ENCODE measurements around the gene L3MBTL4.
"Not testable (repeated sequence)": the region's sequence is repeated elsewhere in the genome, so short reads cannot be mapped to it uniquely, and the experiment has no call there.

L3MBTL4 gene

GRCh38 chr18:6294148-6294784 lies 120.4 kb downstream of the L3MBTL4 start:
- DNase-seq = no peak

DNA sequence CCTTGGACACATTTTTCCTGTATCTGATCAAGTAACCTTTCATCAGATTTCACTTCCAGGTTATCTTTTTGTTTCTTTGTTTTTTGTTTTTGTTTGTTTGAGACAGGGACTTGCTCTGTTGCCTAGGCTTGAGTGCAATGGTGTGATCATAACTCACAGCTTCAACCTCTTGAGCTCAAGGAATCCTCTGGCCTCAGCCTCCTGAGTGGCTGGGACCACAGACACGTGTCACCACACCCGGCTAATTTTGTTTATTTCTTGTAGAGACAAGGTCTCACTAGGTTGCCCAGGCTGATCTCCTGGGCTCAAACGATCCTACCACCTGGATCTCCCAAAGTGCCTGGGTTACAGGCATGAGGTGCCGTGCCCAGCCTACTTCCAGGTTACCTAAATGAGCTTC lies 124.9 kb downstream of the L3MBTL4 start:
- DNase-seq = no peak

GRCh38 chr18:6286585-6286984 lies 128.1 kb downstream of the L3MBTL4 start:
- no peak for DNase-seq

DNA sequence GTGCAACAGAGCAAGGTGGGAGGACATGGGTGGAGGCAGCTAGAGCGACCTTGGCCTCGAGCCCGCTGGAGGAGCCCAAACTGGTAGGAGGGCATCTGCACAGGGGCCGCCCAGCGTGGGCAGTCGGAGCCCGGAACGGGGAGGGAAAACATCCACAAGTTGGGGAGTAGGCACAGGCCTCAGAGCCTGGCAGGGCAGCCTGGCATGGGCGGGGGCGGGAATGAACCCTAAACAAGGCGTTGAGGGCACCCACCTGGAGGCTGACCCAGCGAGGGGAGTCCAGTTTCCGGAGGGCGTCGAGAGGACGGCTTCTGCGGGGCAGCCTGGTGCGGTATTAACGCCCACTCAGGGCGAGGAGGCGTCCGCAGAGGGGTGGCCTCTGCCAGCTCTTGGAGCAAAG lies 129.9 kb downstream of the L3MBTL4 start:
- no peak for DNase-seq

DNA sequence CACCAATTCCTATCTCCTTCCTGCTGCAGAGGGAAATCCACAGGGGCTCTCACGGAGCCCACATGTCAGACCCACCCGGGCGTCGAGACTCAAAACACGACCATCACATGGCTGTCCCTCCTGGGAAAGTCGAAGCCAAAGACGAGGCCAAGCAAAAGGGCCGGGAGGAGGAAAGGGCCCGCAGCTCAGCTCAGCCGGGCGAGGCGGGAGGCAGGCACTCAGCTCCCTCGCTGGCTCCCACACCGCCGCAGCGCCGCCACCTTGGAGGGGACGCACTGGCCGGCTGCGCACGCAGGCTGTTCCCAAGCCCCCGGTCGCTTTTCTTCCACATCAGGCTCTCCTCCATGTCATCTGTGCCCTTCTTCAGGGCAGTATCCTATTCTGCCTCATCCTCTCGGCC lies 130.4 kb downstream of the L3MBTL4 start:
- DNase-seq = no peak

DNA sequence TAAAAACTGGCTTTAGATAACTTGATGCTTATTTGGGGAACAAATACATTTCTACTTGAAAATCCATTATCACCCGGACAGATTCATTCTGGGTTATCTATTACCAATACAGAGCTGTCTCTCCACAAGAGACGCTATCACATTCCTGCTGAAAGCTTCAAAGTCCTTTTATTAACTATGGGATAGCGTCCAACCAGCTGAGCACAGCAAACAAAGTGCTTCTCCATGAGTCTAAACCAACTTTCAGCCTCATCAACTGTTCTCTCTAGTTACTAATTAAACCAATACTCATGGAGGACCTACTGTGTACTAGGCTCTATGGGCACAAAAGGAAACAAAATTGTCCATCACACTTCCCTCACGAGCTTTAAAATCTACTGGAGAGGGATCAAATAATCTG lies 132.8 kb downstream of the L3MBTL4 start:
- no peak for DNase-seq

DNA sequence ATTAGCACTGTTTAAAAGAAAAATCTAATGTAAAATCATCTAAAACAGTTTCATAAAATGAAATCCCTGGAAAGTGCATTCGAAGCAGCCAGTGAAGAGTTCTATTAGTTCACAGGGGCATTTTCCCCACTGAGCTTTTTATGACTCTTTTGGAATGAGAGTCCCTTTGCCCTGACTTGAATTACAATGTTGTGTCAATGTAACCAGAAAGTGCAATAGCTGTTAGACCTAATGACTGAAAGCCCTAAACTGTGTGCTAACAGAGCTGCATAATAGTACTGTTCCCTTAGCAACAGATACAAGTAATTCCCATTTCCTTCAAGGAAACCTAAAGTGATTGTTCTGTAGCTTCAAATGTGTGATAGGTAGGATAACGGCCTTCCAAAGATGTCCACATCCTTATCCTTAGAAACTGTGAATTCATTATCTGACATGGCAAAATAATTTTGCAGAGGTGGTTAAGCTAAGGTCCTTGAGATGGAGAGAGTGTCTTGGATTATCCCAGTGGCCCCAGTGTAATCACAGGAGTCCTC lies 134.4 kb downstream of the L3MBTL4 start:
- no peak for DNase-seq

DNA sequence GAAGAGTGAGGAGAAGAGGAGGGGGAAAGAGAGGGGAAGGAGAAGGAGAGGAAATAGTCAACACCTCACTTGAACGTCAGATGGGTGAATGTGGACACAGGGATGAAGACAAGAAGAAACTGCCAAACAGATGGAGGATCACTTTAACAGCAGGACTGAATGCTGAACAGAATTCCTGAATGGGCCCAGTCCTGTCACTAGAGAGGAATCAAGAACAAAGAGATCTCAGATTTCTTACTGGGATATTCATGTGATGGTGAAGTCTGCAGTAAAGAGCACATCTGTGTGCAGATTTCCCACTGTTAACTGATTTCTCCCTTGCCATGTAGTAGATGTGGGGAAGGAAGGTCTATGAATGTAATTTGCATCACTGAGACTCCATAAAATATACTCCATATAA lies 135.4 kb downstream of the L3MBTL4 start:
- DNase-seq = no peak

- DNase-seq = no peak
Measured at GRCh38 chr18:6273423-6273822, 141.3 kb downstream of the L3MBTL4 start.

DNA sequence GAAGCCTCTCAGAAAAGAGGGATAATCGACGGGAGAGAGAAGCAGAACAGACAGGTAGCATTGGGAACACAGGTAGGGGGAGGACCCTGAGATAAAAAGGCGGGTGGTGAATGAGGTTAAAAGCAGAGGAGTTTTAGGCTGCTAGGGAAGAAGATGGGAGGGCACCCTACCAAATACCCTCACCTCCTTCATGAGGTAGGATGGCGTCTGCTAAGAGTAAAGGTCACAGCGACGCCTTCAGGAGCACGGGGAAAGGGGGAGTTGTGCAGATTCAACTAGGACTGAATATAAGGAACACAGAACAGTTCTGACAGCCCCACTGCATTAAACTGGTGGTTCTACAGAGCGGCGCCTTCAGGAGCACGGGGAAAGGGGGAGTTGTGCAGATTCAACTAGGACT lies 142.6 kb downstream of the L3MBTL4 start:
- not testable (repeated sequence) for DNase-seq

GRCh38 chr18:6271585-6271984 lies 143.1 kb downstream of the L3MBTL4 start:
- no peak for DNase-seq

GRCh38 chr18:6270771-6271216 lies 143.9 kb downstream of the L3MBTL4 start:
- no peak for DNase-seq

DNA sequence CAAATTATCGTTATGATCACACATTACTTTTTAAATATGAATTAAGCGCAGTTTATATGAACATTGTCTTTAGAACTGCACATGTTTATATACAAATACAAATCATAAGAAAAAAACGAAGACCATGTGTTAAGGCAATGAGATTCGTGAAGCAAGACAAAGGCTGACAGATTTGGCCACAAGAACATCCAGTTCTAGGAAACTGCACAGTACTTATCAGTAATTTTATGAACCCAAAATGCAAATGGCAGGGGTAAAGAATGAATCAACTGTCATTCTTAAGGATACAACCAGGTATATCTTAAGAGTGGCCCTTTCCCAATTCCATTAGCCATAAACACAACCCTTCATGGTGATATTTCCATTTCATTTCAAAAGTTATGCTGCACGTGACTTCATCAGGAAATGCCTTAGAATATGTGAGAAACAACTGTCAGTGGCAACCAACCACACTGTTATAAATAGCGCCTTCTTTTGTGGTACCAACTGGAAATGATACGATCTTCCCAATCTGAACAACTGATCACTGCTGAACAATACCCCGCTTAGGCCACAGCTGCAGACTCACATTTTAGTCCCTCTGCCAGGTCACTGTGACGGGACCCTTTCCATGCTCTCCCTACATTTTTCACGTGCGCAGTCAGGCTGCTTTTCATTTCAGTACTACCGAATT lies 144.9 kb downstream of the L3MBTL4 start:
- no peak for DNase-seq

- DNase-seq = no peak
Measured at GRCh38 chr18:6266212-6266611, 148.5 kb downstream of the L3MBTL4 start.

GRCh38 chr18:6261938-6262337 lies 152.8 kb downstream of the L3MBTL4 start:
- DNase-seq = no peak

- not testable (repeated sequence) for DNase-seq
Measured at GRCh38 chr18:6259324-6259723, 155.4 kb downstream of the L3MBTL4 start.

DNA sequence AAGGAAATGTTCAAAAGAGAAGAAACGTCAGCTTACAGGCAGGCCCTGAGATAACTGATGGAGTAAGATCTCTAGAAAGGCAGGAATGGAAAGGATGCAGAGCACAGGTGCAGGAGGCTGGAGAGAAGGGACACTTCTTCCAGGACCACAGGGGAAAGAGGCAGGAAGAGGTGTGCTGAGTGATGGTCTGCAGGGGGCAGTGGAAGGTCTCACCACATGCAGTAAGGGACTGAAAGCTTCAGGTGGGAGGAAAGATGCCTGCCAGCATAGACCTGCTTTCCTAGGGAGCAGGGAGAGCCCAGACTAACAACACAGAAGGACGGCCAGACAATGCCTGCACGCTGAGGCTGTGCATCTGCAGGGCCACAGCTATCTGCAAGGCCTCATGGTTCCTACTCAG lies 156.8 kb downstream of the L3MBTL4 start:
- DNase-seq = no peak

DNA sequence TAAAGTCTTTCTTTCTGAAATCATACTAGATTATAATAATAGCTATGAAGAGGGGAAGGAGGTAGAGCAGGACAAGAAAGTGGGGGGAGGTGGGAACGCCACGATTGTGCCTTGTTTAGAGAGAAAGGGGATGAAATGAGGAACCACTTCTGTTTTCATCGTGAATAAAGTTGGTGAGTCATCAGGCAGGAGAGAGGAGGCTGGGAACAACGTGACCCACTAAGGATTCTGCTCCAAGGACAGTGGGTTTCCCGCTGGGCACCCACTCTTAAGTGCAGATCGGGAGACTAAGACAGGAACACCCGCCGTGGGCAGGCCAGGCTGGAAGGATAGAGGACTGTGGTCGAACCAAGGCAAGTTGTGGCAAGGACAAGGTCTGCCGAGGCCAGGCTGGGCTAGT lies 158.2 kb downstream of the L3MBTL4 start:
- no peak for DNase-seq

- DNase-seq = no peak
Measured at GRCh38 chr18:6255886-6256285, 158.8 kb downstream of the L3MBTL4 start.

DNA sequence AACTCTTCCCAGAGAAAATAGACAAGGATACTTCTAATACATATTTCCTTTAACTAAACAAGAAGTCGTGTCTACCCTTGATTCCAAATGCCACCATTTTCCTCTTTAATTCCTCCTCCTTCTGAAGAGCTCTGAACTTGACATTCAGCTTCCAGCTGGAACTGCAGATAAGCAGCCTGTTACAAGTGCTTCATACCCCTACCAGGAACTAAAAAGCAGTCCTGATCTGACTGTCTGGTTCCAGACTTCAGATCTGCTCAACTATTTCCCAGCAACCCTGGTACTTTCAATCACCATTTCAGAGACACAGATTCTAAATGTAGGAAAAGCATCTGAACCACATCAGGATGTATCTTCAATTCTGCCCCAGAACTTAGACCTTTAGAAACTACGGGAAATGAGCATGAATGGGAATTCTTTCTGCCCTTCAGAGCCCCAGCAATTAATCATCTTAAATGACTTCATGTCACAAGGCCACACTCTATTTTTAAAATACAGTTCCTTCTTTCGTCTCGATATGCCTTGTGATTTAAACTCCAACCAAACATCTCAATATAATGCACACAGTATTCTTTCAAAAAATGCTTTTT lies 159.5 kb downstream of the L3MBTL4 start:
- no peak for DNase-seq

- no peak for DNase-seq
Measured at GRCh38 chr18:6254456-6254855, 160.3 kb downstream of the L3MBTL4 start.

DNA sequence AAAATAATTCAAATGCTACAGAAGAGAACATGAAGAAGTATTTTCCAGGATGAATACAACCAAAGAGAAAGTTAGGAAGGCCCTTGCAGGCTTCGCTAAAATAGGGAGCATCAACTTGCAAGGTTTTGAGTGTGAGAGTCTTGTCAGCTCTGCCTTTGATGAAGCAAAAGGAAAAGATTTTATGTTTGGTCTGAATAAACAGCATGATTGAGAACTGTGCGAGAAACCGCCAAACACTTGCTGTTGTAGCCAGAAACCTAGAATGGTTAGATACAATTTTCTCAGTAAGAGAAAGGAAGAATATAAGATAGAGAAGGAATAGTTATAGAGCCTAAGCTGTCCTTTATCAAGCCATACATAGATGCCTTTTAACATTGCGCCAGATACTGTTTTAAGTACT lies 163.6 kb downstream of the L3MBTL4 start:
- DNase-seq = no peak

DNA sequence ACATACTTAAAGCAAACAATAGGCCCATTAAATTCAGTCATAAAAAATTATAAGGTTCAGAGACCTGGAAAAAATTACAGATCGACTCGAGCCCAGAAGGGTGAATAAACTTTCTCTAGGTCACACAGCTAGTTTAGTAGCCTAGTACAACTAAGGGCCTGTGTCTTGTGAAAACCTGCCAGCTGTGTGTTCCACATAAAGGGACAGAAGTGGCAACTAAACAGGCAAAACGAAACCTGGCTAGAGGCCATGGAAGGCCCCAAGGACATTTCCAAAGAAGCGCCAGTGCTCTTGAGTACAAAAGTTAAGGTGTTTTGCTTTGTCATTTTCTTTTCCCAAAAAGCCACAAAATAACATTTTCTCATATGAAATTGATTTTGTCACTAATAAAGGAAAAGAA lies 164.9 kb downstream of the L3MBTL4 start:
- no peak for DNase-seq

- no peak for DNase-seq
Measured at GRCh38 chr18:6249170-6249569, 165.5 kb downstream of the L3MBTL4 start.
